Lower lobe of right lung (tissue), 2 donors: ENCODE data around the gene OR10H3. TPM values are rescaled to one million over a fixed set of nuclear protein-coding genes. Genes with fewer than 3 reads are reported as not detected.

ENCODE experiments used
- ATAC-seq, 2 donors: fragments of 200-7000 bp; cut with Tn5 transposase; one replicate each; pipeline ENCODE4 v1.9.1; 2020 to 2022; ENCODE audit warnings: mild to moderate bottlenecking in 2 of 2, moderate library complexity in 2 of 2
- DNase-seq: peaks from one replicate; pipeline ENCODE4 v3.0.0-alpha.2; 2020
- H3K27ac ChIP-seq: fragments of 200-600 bp; one replicate; pipeline ENCODE4 v1.8.0; 2022
- H3K27me3 ChIP-seq: fragments of 200-600 bp; one replicate; pipeline ENCODE4 v1.8.0; 2022; ENCODE audit warnings: low read depth
- H3K36me3 ChIP-seq: fragments of 200-600 bp; one replicate; pipeline ENCODE4 v1.8.0; 2022; ENCODE audit warnings: mild to moderate bottlenecking
- H3K4me1 ChIP-seq: fragments of 200-600 bp; one replicate; pipeline ENCODE4 v1.8.0; 2022
- H3K4me3 ChIP-seq: fragments of 200-600 bp; one replicate; pipeline ENCODE4 v1.8.0; 2022; ENCODE audit warnings: mild to moderate bottlenecking
- H3K9me3 ChIP-seq: fragments of 200-600 bp; one replicate; pipeline ENCODE4 v1.8.0; 2022
- CTCF ChIP-seq: fragments of 200-600 bp; IDR thresholded peaks from one replicate; pipeline ENCODE4 v1.8.0; 2022; ENCODE audit warnings: antibody characterized with exemption, mild to moderate bottlenecking
- intact Hi-C: fragments of 100-400 bp; cut with DNase I; formaldehyde crosslinking; loops from one replicate; pipeline ENCODE4 v1.11.0; 2022
- total RNA-seq: library from RNA; stranded (reverse); fragmentation: NEBNext Ultra II Directional; extraction: Animal tissue kit (Norgen Biotek cat#: 25700); gene quantifications from one replicate; pipeline ENCODE4 v1.2.1, GENCODE V29; 2021
- donor health status: DM: no; HTN: yes; CAD: no; lungs with severe emphysema.

Gene OR10H3
- total RNA-seq, 1 donor from 2014 or later, result not detected

- H3K9me3 ChIP-seq, result no peaks in the 10 kb centered on the region
- H3K4me3 ChIP-seq, result no peak overlapping the region
- ATAC-seq (no peak), DNase-seq (no peak)
- no peaks in the 10 kb centered on the region for H3K4me1 ChIP-seq
- intact Hi-C loops, result no loop called here
- no peaks in the 10 kb centered on the region for H3K36me3 ChIP-seq
- H3K27me3 ChIP-seq, result no peaks in the 10 kb centered on the region
- H3K27ac ChIP-seq, result no peak overlapping the region
- no peak for TF ChIP-seq CTCF
Observed at GRCh38 chr19:15732388-15732787, 5.4 kb upstream of the OR10H3 start.

GRCh38 chr19:15733895-15734294 lies 3.9 kb upstream of the OR10H3 start:
- no peak for DNase-seq
- ATAC-seq, result no peak
- no peaks in the 10 kb centered on the region for H3K36me3 ChIP-seq
- no peaks in the 10 kb centered on the region for H3K4me1 ChIP-seq
- intact Hi-C loops, result no loop called here
- TF ChIP-seq CTCF, result no peak
- no peaks in the 10 kb centered on the region for H3K9me3 ChIP-seq
- H3K27ac ChIP-seq, result no peak overlapping the region
- H3K4me3 ChIP-seq, result no peak overlapping the region
- H3K27me3 ChIP-seq, result no peaks in the 10 kb centered on the region

GRCh38 chr19:15740785-15741184 lies 3.0 kb downstream of the OR10H3 start:
- Histone ChIP-seq H3K36me3 (no peaks in the 10 kb centered on the region), H3K4me3 (no peak overlapping the region), H3K27ac (no peak overlapping the region), H3K9me3 (peaks cover 9% of the 10 kb centered on the region), H3K27me3 (no peaks in the 10 kb centered on the region), H3K4me1 (no peaks in the 10 kb centered on the region)
- intact Hi-C loops, result no loop called here
- no peak for DNase-seq
- TF ChIP-seq CTCF, result no peak
- ATAC-seq, result no peak

- no peaks in the 10 kb centered on the region for H3K9me3 ChIP-seq
- TF ChIP-seq CTCF, result no peak
- ATAC-seq, result no peak
- H3K4me3 ChIP-seq, result no peak overlapping the region
- no peaks in the 10 kb centered on the region for H3K36me3 ChIP-seq
- no peak for DNase-seq
- no peaks in the 10 kb centered on the region for H3K4me1 ChIP-seq
- H3K27ac ChIP-seq, result no peak overlapping the region
- intact Hi-C loops, result no loop called here
- peaks cover 25% of the 10 kb centered on the region for H3K27me3 ChIP-seq
Observed at GRCh38 chr19:15748239-15748638, 10.5 kb downstream of the OR10H3 start.

GRCh38 chr19:15758379-15758778 lies 20.6 kb downstream of the OR10H3 start:
- no peak for DNase-seq
- Histone ChIP-seq H3K4me1 (no peaks in the 10 kb centered on the region), H3K9me3 (no peaks in the 10 kb centered on the region), H3K36me3 (no peaks in the 10 kb centered on the region), H3K27ac (no peak overlapping the region), H3K4me3 (no peak overlapping the region), H3K27me3 (peaks cover 20% of the 10 kb centered on the region)
- TF ChIP-seq CTCF, result no peak
- intact Hi-C loops, result no loop called here
- ATAC-seq, result no peak

GRCh38 chr19:15759962-15760565 lies 22.3 kb downstream of the OR10H3 start:
- Histone ChIP-seq H3K9me3 (no peaks in the 10 kb centered on the region), H3K4me3 (no peak overlapping the region), H3K27me3 (peaks cover 19% of the 10 kb centered on the region), H3K4me1 (no peaks in the 10 kb centered on the region), H3K27ac (no peak overlapping the region), H3K36me3 (no peaks in the 10 kb centered on the region)
- no peak for DNase-seq
- ATAC-seq, result no peak
- TF ChIP-seq CTCF, result no peak
- intact Hi-C loops, result no loop called here
